ENCODE data around the gene TSPOAP1.
A peak's percentile ranks its signal among the peaks of the same experiment; 100 is the strongest.

TSPOAP1 gene

GRCh38 chr17:58339755-58340404 lies 11.3 kb upstream of the TSPOAP1 start:
- DNase-seq = no peak

GRCh38 chr17:58338841-58339754 lies 10.5 kb upstream of the TSPOAP1 start:
- DNase-seq = peak; percentile 97

GRCh38 chr17:58338454-58338840 lies 9.9 kb upstream of the TSPOAP1 start:
- DNase-seq = no peak

GRCh38 chr17:58337600-58338453 lies 9.2 kb upstream of the TSPOAP1 start:
- peak; percentile 99 for DNase-seq

- DNase-seq = peak; percentile 19
Observed at GRCh38 chr17:58337210-58337599, 8.6 kb upstream of the TSPOAP1 start.

GRCh38 chr17:58336456-58337209 lies 8.0 kb upstream of the TSPOAP1 start:
- DNase-seq = peak; percentile 40

- DNase-seq = no peak
Observed at GRCh38 chr17:58335779-58336455, 7.3 kb upstream of the TSPOAP1 start.

GRCh38 chr17:58335061-58335731 lies 6.6 kb upstream of the TSPOAP1 start:
- no peak for DNase-seq

- no peak for DNase-seq
Observed at GRCh38 chr17:58334661-58335060, 6.1 kb upstream of the TSPOAP1 start.

- no peak for DNase-seq
Observed at GRCh38 chr17:58334256-58334655, 5.7 kb upstream of the TSPOAP1 start.

GRCh38 chr17:58333736-58334207 lies 5.2 kb upstream of the TSPOAP1 start:
- DNase-seq = no peak

GRCh38 chr17:58332778-58333735 lies 4.5 kb upstream of the TSPOAP1 start:
- no peak for DNase-seq

- no peak for DNase-seq
Observed at GRCh38 chr17:58331815-58332777, 3.5 kb upstream of the TSPOAP1 start.

GRCh38 chr17:58330997-58331814 lies 2.6 kb upstream of the TSPOAP1 start:
- peak; percentile 58 for DNase-seq

GRCh38 chr17:58330538-58330996 lies 2.0 kb upstream of the TSPOAP1 start:
- no peak for DNase-seq

- DNase-seq = no peak
Observed at GRCh38 chr17:58329810-58330537, 1.4 kb upstream of the TSPOAP1 start.

All from fibroblast of upper back skin (primary cell).